ENCODE data around the gene OR51B2. TPM values are rescaled to one million over a fixed set of nuclear protein-coding genes. Genes with fewer than 3 reads are reported as not detected.

The OR51B2 gene
- total and polyA plus RNA-seq, 10 of the 15 experiments (the other 5 are each of a cell fraction or from before 2014, with no cell fraction given), result 0.29 TPM; not detected in 9

- TF ChIP-seq ZSCAN29 (IDR thresholded peaks at IDR 0.05), result no peak
These were observed 46.2 kb downstream of the OR51B2 start (continued) for GRCh38 chr11:5277807-5278382.

GRCh38 chr11:5276697-5277096 lies 47.4 kb downstream of the OR51B2 start:
- H3K9ac ChIP-seq (ENCODE audit: control insufficient read depth, insufficient read depth, low read length), result no peak overlapping the region
- H3K9me3 ChIP-seq (replicated peaks; ENCODE audit: control insufficient read depth, insufficient read depth, low read length), result no peaks in the 10 kb centered on the region
- no peak for ATAC-seq
- H2AFZ ChIP-seq (ENCODE audit: control insufficient read depth, low read depth, low read length), result no peak overlapping the region
- ChIA-PET RAD21 (ENCODE audit: unreplicated experiment) (no interaction called here), POLR2A (no interaction called here), SMC1A (ENCODE audit: uncharacterized antibody, unreplicated experiment) (interaction anchor here (1.3 to 1.8 kb wide), 2 partner anchors 9 to 15 kb away, joined by 3 to 4 read pairs; no protein-coding TSS in a partner anchor), CTCF (no interaction called here)
- TF ChIP-seq, protein P1, sequence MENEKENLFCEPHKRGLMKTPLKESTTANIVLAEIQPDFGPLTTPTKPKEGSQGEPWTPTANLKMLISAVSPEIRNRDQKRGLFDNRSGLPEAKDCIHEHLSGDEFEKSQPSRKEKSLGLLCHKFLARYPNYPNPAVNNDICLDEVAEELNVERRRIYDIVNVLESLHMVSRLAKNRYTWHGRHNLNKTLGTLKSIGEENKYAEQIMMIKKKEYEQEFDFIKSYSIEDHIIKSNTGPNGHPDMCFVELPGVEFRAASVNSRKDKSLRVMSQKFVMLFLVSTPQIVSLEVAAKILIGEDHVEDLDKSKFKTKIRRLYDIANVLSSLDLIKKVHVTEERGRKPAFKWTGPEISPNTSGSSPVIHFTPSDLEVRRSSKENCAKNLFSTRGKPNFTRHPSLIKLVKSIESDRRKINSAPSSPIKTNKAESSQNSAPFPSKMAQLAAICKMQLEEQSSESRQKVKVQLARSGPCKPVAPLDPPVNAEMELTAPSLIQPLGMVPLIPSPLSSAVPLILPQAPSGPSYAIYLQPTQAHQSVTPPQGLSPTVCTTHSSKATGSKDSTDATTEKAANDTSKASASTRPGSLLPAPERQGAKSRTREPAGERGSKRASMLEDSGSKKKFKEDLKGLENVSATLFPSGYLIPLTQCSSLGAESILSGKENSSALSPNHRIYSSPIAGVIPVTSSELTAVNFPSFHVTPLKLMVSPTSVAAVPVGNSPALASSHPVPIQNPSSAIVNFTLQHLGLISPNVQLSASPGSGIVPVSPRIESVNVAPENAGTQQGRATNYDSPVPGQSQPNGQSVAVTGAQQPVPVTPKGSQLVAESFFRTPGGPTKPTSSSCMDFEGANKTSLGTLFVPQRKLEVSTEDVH (IDR thresholded peaks at IDR 0.05; ENCODE audit: low read depth, partially characterized antibody), result no peak
- H3K36me3 ChIP-seq (ENCODE audit: control insufficient read depth in 2 of 2, insufficient read depth in 2 of 2, low read length in 1 of 2), result no peaks in the 10 kb centered on the region
- in situ Hi-C loops (cut with MboI) (no loop called here), intact Hi-C loops (cut with micrococcal nuclease; ENCODE audit: unreplicated experiment) (no loop called here)
- no peaks in the 10 kb centered on the region for H3K27me3 ChIP-seq (replicated peaks in 1 of 2; ENCODE audit: control insufficient read depth in 2 of 2, insufficient read depth in 2 of 2, low read length in 1 of 2)
- no peaks in the 10 kb centered on the region for H4K20me1 ChIP-seq (ENCODE audit: control insufficient read depth, insufficient read depth)
- no peaks in the 10 kb centered on the region for H3K4me1 ChIP-seq (ENCODE audit: control insufficient read depth, insufficient read depth, low read length)
- no TSS peak for BruUV-seq (replicated peaks)
- FAIRE-seq, result no peak
- no peak overlapping the region for H3K27ac ChIP-seq (ENCODE audit: control insufficient read depth, insufficient read depth)
- H3K79me2 ChIP-seq (ENCODE audit: control insufficient read depth, insufficient read depth, low read length), result no peaks in the 10 kb centered on the region
- no peak overlapping the region for H3K4me3 ChIP-seq
- no peak overlapping the region for H3K4me2 ChIP-seq (ENCODE audit: control insufficient read depth, insufficient read depth)
- DNase-seq (ENCODE audit: low read depth, low spot score), result no peak
- WGBS (ENCODE audit: insufficient coverage, insufficient replicate concordance, low lambda C conversion rate, missing lambda C conversion rate), result 0% methylated on average over 2 of the region's 2 CpGs

All from GM12878 (cell line).